ENCODE data around the gene HGFAC. TPM values are rescaled to one million over a fixed set of nuclear protein-coding genes. Genes with fewer than 3 reads are reported as not detected.

HGFAC gene
- total RNA-seq, 1 experiment from 2014 or later: 0.20 TPM

GRCh38 chr4:3476341-3476747, 34.6 kb downstream of the HGFAC start:
- H3K27me3 Mint-ChIP-seq (ENCODE audit: low read depth): peaks cover 58% of the 10 kb centered on the region
- no peaks in the 10 kb centered on the region for H3K9me3 Mint-ChIP-seq
- H3K36me3 Mint-ChIP-seq: no peaks in the 10 kb centered on the region
- no peak overlapping the region for H3K27ac Mint-ChIP-seq
- ChIA-PET CTCF (interaction anchor here (1.0 to 2.3 kb wide), 2 partner anchors 152 to 158 kb away, joined by 3 to 10 read pairs; no protein-coding TSS in a partner anchor), POLR2A (no interaction called here)
- H3K4me3 Mint-ChIP-seq: no peak overlapping the region
- DNase-seq (ENCODE audit: low spot score) (no peak), ATAC-seq (no peak)
- peaks cover 13% of the 10 kb centered on the region for H3K4me1 Mint-ChIP-seq
- TF ChIP-seq ZNF138 (CRISPR knock-in tag; conservative IDR thresholded peaks at IDR 0.05) (no peak), RELA (CRISPR knock-in tag; IDR thresholded peaks at IDR 0.05; ENCODE audit: borderline replicate concordance) (no peak), ESRRA (CRISPR knock-in tag; IDR thresholded peaks at IDR 0.05; ENCODE audit: borderline replicate concordance) (no peak), IRF1 (CRISPR knock-in tag; IDR thresholded peaks at IDR 0.05) (no peak), ATF3 (CRISPR knock-in tag; conservative IDR thresholded peaks at IDR 0.05) (no peak), E2F1 (CRISPR knock-in tag; IDR thresholded peaks at IDR 0.05) (no peak), JUN (CRISPR knock-in tag; IDR thresholded peaks at IDR 0.05) (no peak), ZBTB43 (CRISPR knock-in tag; IDR thresholded peaks at IDR 0.05) (no peak), ZNF512 (CRISPR knock-in tag; IDR thresholded peaks at IDR 0.05; ENCODE audit: borderline replicate concordance) (no peak), ATF2 (CRISPR knock-in tag; IDR thresholded peaks at IDR 0.05; ENCODE audit: borderline replicate concordance, low read depth) (no peak), FOXK1 (CRISPR knock-in tag; IDR thresholded peaks at IDR 0.05) (no peak), PRDM15 (CRISPR knock-in tag; IDR thresholded peaks at IDR 0.05) (no peak)

GRCh38 chr4:3476936-3477749, 35.4 kb downstream of the HGFAC start:
- peaks cover 21% of the 10 kb centered on the region for H3K4me1 Mint-ChIP-seq

More at GRCh38 chr4:3476936-3477749, 35.4 kb downstream of the HGFAC start:
- POLR2A ChIA-PET: no interaction called here
- H3K27ac Mint-ChIP-seq: no peak overlapping the region
- no peaks in the 10 kb centered on the region for H3K9me3 Mint-ChIP-seq
- DNase-seq (ENCODE audit: low spot score) (no peak), ATAC-seq (no peak)
- CTCF ChIA-PET: interaction anchor here (1.0 to 2.3 kb wide), 2 partner anchors 153 to 159 kb away, joined by 3 to 10 read pairs; no protein-coding TSS in a partner anchor
- H3K27me3 Mint-ChIP-seq (ENCODE audit: low read depth): peaks cover 62% of the 10 kb centered on the region
- no peak overlapping the region for H3K4me3 Mint-ChIP-seq
- TF ChIP-seq ELF4 (CRISPR knock-in tag; IDR thresholded peaks at IDR 0.05; ENCODE audit: low read depth) (no peak), CREM (CRISPR knock-in tag; IDR thresholded peaks at IDR 0.05) (no peak), NFYB (CRISPR knock-in tag; conservative IDR thresholded peaks at IDR 0.05; ENCODE audit: low read depth) (no peak), NFE2L1 (CRISPR knock-in tag; IDR thresholded peaks at IDR 0.05) (no peak), ATF6 (CRISPR knock-in tag; IDR thresholded peaks at IDR 0.05) (no peak), TCF7 (CRISPR knock-in tag; IDR thresholded peaks at IDR 0.05; ENCODE audit: low read depth) (no peak), ESRRA (CRISPR knock-in tag; IDR thresholded peaks at IDR 0.05; ENCODE audit: borderline replicate concordance) (no peak)
- no peaks in the 10 kb centered on the region for H3K36me3 Mint-ChIP-seq

Data from WTC11 (cell line).